Ectodermal cell (in vitro differentiated cells): ENCODE results near the gene SLC9A1.

Experiments
- H3K27ac ChIP-seq: 2 replicates; pipeline ENCODE4 v1.7.0; 2013; ENCODE audit warnings: mild to moderate bottlenecking, low read depth, low read length; ENCODE audit not compliant: insufficient read depth, poor library complexity, severe bottlenecking
- H3K27me3 ChIP-seq: 2 replicates; pipeline ENCODE4 v1.7.0; 2013; ENCODE audit warnings: mild to moderate bottlenecking, low read length; ENCODE audit not compliant: insufficient read depth, control insufficient read depth, poor library complexity, severe bottlenecking
- H3K36me3 ChIP-seq: one replicate; pipeline ENCODE4 v1.7.0; 2013; ENCODE audit warnings: low read length; ENCODE audit not compliant: control insufficient read depth, insufficient read depth
- H3K4me1 ChIP-seq: one replicate; pipeline ENCODE4 v1.7.0; 2013; ENCODE audit warnings: low read length; ENCODE audit not compliant: control insufficient read depth, insufficient read depth
- H3K4me3 ChIP-seq: 2 replicates; pipeline ENCODE4 v1.7.0; 2013; ENCODE audit warnings: low read depth, low read length, control low read depth; ENCODE audit not compliant: insufficient read depth
- H3K9me3 ChIP-seq: 2 replicates; pipeline ENCODE4 v1.7.0; 2013; ENCODE audit warnings: mild to moderate bottlenecking, low read length, moderate library complexity; ENCODE audit not compliant: control insufficient read depth
- whole genome bisulfite sequencing, 2 experiments: methylation state at CpG; one replicate each; pipeline ENCODE4 v1.1.7; 2013; ENCODE audit warnings: missing lambda C conversion rate in 2 of 2; 5-methylcytosine and 5-hydroxymethylcytosine counted together

The SLC9A1 gene

DNA sequence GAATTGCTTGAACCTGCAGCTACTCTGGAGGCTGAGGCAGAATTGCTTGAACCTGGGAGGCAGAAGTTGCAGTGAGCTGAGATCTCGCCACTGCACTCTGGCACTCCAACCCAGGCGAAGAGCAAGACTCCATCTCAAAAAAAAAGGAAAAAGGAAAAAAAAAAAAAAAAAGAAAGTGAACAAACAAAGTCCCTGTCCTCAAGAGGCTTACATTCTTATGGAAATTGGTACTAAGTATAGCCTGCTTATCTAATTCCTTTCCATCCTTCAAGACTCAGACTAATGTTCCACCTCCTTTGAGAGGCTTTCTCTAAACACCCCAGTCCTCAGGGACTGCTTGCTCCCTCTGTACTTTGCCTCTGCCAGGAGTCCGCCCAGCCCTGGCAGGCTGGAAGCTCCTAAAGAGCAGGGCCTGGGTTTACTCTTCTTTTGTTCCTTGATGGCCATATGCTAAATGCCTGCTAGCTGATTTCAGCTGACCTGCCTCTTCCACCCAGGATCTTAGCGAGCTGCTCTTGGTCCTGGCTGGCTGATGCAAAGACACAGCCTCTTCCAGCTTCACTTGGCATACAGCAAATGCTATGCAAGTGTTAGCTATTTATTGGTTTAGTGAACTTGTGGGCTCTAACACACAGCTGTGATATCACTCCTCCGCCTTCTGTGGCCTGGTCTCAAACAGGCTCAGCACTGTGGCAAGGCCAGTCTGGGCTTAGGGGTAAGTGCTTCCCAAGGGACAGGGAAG lies 9.8 kb downstream of the SLC9A1 start:
- WGBS, 2 experiments: 83 to 92% methylated on average over 5 of the region's 5 CpGs
- no peaks in the 10 kb centered on the region for H3K27me3 ChIP-seq
- H3K4me3 ChIP-seq: no peak overlapping the region
- no peaks in the 10 kb centered on the region for H3K9me3 ChIP-seq
- peaks cover 6% of the 10 kb centered on the region for H3K4me1 ChIP-seq
- H3K27ac ChIP-seq: no peak overlapping the region
- no peaks in the 10 kb centered on the region for H3K36me3 ChIP-seq

DNA sequence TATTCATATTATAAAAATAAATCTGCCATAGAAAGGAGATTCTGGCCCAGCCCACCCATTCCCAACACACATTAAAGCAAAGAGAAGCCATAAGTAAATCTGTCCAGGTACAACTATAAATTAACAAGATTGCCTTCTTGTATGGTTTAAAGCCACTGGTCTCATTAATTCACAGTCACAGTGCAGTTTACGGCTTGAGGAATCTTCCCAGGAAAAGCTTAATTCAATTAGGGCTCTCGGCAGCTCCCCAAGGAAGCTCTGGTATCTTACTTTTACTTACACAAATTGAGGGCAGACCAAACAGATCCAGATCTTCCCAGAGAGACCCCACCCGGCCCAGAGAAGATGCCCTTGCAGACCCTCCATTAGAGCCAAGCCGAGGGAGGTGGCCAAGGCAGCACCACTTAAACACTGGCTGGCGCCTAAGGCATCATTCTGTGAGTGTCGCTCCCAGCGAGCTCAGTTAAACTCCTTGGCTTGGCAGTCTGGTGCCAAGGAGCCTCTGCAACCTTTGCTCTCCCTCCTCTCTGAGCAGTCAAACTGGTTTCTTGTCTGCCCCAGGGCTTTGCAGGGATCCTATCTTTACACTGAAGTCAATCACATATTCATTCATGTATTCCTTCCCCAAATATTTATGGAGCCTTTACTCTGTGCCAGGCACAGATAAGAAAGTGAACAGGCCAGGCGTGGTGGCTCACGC lies 10.7 kb downstream of the SLC9A1 start:
- Histone ChIP-seq H3K9me3 (no peaks in the 10 kb centered on the region), H3K4me3 (no peak overlapping the region), H3K27me3 (no peaks in the 10 kb centered on the region), H3K36me3 (no peaks in the 10 kb centered on the region), H3K4me1 (peaks cover 6% of the 10 kb centered on the region), H3K27ac (no peak overlapping the region)
- 90% methylated on average over 9 of the region's 9 CpGs for WGBS, 2 experiments

GRCh38 chr1:27143401-27143800 lies 11.5 kb downstream of the SLC9A1 start:
- Histone ChIP-seq H3K9me3 (no peaks in the 10 kb centered on the region), H3K4me3 (no peak overlapping the region), H3K27me3 (no peaks in the 10 kb centered on the region), H3K4me1 (peaks cover 6% of the 10 kb centered on the region), H3K36me3 (no peaks in the 10 kb centered on the region), H3K27ac (no peak overlapping the region)
- WGBS, 2 experiments: 91 to 93% methylated on average over 6 of the region's 6 CpGs

DNA sequence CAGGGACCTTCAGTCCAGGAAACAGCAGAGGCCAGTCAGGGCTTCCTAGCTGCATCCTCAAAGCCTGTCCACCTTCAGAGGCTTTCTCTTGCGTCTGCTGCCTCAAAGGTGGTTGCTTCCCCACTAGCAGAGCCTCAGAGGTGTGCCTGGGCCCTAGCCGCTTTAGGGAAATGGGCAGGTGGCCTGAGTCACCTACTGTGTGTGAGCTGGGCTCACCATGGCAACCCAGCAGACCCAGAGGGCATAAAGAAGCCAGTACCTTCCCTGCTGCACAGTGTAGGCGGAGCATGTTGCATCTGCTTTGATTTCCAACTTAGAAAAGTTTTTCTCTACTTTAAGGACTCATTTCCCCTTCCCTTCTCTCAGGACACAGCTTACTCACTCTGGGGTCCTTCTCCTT lies 12.5 kb downstream of the SLC9A1 start:
- Histone ChIP-seq H3K27ac (no peak overlapping the region), H3K27me3 (no peaks in the 10 kb centered on the region), H3K4me1 (peaks cover 12% of the 10 kb centered on the region), H3K36me3 (no peaks in the 10 kb centered on the region), H3K4me3 (no peak overlapping the region), H3K9me3 (no peaks in the 10 kb centered on the region)
- WGBS, 2 experiments: 66 to 72% methylated on average over 3 of the region's 3 CpGs

GRCh38 chr1:27141266-27142003 lies 13.5 kb downstream of the SLC9A1 start:
- no peak overlapping the region for H3K4me3 ChIP-seq
- H3K27ac ChIP-seq: no peak overlapping the region
- H3K9me3 ChIP-seq: no peaks in the 10 kb centered on the region
- H3K27me3 ChIP-seq: no peaks in the 10 kb centered on the region
- peaks cover 22% of the 10 kb centered on the region for H3K4me1 ChIP-seq
- 83 to 84% methylated on average over 9 of the region's 9 CpGs for WGBS, 2 experiments
- no peaks in the 10 kb centered on the region for H3K36me3 ChIP-seq

DNA sequence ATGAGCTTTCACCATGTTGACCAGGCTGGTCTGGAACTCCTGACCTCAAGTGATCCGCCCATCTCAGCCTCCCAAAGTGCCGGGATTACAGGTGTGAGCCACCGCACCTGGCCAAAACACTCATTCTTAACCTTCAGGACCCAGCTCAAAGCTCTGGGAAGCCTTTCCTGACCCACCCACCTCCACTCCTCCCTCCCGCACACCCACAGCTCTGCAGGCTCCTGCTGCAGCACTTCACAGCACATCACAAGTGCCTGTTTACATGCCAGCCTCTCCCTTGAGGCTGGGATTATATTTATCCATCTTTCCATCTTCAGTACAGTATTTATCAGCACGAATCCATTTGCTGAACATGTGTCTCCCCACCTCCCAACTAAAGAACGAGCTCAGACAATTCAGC lies 14.9 kb downstream of the SLC9A1 start:
- Histone ChIP-seq H3K27ac (no peak overlapping the region), H3K4me3 (no peak overlapping the region), H3K27me3 (no peaks in the 10 kb centered on the region), H3K36me3 (no peaks in the 10 kb centered on the region), H3K4me1 (peaks cover 24% of the 10 kb centered on the region), H3K9me3 (no peaks in the 10 kb centered on the region)
- 94 to 95% methylated on average over 6 of the region's 6 CpGs for WGBS, 2 experiments

DNA sequence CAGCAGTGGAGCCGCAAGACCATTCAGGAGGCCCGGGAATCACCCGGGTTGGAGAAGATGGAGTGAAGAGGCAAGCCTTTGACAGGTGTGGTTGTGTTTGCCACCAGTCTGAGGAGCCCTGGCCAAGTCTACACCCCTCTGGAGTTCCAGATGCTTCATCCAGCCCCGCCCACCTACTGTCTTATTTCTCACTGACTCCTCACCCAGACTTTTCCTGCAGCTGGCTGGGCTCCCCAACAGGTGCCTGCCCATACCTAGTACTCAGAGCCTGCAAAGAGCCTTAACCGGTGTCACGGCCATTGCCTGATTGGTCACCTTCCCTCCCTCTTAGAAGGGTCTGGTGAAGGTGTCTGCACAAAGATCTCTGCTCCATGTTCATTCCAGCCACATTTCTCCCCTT lies 16.0 kb downstream of the SLC9A1 start:
- no peak overlapping the region for H3K27ac ChIP-seq
- H3K4me1 ChIP-seq: peaks cover 24% of the 10 kb centered on the region
- H3K9me3 ChIP-seq: no peaks in the 10 kb centered on the region
- WGBS, 2 experiments: 89 to 97% methylated on average over 6 of the region's 6 CpGs
- no peaks in the 10 kb centered on the region for H3K27me3 ChIP-seq
- H3K36me3 ChIP-seq: no peaks in the 10 kb centered on the region
- H3K4me3 ChIP-seq: no peak overlapping the region

DNA sequence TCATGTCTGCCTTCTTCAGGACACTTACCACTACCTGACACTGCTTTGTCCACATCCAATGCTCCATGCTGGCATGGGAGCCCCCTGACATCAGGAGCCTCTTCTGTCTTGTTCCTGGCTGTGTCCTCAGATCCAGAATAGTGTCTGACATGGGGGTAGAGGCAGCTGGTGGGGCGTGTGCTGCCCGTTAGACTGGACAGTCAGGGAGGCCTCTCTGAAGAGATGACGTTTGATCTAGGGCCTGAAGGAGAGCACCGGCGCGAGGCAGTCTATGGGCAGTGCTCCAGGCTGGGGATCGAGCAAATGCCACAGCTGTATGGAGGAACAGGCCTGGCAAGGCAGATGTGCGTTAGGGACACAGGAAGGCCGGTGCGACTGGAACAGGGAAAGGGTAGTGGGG lies 16.6 kb downstream of the SLC9A1 start:
- Histone ChIP-seq H3K27ac (no peak overlapping the region), H3K27me3 (no peaks in the 10 kb centered on the region), H3K4me1 (peaks cover 24% of the 10 kb centered on the region), H3K36me3 (no peaks in the 10 kb centered on the region), H3K9me3 (no peaks in the 10 kb centered on the region), H3K4me3 (no peak overlapping the region)
- 94 to 95% methylated on average over 10 of the region's 10 CpGs for WGBS, 2 experiments

DNA sequence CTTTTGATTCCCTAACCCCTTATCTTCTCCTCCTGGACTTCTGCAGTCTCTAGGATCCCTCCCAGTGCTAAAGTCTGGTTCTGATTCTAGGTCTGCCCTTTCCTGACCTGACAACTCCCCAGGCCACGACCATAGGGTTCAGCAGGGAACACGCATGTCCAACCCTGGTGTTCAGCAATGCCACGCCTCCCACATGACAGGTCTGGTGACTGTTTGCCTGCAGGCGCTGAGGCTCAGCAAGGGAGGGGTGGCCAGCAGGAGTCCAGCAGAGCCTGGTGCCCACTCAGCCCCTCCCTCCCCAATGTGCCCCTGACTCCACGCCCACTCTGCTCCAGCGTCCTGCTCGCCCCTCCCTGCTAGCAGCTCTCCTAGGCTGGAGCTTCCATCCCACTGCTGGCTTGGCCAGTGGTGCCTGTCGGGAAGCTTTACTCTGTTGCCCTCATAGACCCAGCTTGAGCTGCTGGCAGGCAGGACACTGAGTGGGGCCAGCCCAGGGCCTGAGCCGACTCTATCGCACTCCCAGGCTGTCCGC lies 17.3 kb downstream of the SLC9A1 start:
- H3K36me3 ChIP-seq: no peaks in the 10 kb centered on the region
- no peak overlapping the region for H3K4me3 ChIP-seq
- 83 to 84% methylated on average over 11 of the region's 11 CpGs for WGBS, 2 experiments
- no peak overlapping the region for H3K27ac ChIP-seq
- peaks cover 21% of the 10 kb centered on the region for H3K4me1 ChIP-seq
- H3K27me3 ChIP-seq: no peaks in the 10 kb centered on the region
- no peaks in the 10 kb centered on the region for H3K9me3 ChIP-seq

DNA sequence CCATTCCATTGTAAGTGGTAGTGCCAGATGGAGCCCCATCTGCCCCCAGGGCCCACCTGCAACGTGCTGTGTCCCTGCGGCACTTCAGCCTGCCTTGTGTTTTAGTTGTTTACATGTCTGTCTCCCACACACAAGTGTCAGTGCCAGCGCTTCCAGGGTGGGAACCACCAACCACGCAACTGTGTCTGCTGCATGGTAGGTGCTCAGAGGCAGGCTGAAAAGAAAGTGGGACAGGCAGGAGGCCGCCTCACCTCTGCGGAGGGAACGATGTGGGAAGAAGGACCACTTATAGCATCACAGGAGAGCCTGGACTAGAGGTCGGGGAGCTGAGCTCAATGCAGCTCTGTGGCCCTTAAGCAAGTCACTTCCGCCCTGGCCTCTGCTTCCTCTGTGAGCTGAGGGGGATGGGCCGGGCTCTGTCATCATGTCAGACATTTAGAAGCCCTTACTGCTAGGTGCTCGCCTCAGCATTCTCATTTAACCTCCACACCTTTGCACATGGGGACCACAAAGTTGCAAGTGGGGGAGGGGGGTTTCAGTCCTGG lies 17.9 kb downstream of the SLC9A1 start:
- H3K27ac ChIP-seq: no peak overlapping the region
- no peaks in the 10 kb centered on the region for H3K9me3 ChIP-seq
- no peak overlapping the region for H3K4me3 ChIP-seq
- H3K36me3 ChIP-seq: no peaks in the 10 kb centered on the region
- peaks cover 18% of the 10 kb centered on the region for H3K4me1 ChIP-seq
- WGBS, 2 experiments: 81 to 86% methylated on average over 10 to 11 of the region's 11 CpGs
- H3K27me3 ChIP-seq: no peaks in the 10 kb centered on the region
